GF-D8 (cell line): Measurements from ENCODE around the gene TCERG1L.
"Not testable (repeated sequence)": the region's sequence is repeated elsewhere in the genome, so short reads cannot be mapped to it uniquely, and the experiment has no call there.

Experiments
- DNase-seq: peaks from one replicate; lab custom pipeline; 2025; lab: John Stamatoyannopoulos, UW

Gene TCERG1L, protein sequence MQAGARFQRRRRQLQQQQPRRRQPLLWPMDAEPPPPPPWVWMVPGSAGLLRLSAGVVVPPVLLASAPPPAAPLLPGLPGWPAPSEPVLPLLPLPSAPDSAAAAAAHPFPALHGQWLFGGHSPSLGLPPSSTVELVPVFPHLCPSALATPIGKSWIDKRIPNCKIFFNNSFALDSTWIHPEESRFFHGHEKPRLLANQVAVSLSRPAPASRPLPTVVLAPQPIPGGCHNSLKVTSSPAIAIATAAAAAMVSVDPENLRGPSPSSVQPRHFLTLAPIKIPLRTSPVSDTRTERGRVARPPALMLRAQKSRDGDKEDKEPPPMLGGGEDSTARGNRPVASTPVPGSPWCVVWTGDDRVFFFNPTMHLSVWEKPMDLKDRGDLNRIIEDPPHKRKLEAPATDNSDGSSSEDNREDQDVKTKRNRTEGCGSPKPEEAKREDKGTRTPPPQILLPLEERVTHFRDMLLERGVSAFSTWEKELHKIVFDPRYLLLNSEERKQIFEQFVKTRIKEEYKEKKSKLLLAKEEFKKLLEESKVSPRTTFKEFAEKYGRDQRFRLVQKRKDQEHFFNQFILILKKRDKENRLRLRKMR

DNA sequence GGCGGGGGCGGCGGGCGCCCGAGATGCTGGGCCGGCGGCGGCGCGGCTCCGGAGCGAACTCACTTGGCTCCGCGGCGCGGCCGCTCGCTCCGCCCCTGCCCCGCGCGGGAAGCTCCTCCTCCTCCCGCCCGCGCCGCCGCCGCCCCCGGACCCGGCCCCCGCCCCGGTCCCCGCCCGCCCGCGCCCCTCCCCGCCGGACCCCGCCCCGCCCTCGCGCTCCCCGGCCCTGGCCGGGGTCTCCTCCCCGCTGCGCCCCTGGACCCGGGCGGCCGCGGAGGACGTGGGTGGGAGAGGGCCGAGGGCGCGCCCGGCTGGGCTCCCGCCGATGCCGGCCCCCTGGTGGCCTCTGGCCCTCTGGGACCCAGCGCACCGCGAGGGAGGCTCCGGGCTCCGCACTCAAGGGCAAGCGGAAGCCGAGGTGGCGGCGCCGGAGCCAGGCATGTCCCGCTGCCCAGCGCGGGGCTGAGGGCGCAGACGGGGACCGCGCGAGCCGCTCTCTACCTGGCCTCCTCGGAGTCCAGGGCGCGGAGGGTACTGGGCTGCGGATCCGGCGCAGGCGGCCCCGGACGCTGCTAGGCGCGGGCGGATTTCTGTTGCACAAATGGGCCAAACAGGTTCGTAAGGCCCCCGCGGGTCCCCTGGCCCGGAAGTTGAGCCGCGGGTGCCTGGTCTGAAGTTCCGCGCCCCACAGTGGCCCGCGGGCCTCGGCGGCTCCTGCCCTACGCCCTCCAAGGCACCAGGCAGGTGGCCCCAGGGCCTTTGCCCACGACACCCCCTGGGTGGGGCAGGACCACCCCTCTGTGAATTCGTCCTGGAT, at the start of gene TCERG1L:
TSS of gene TCERG1L (minus strand) at position 61 of the 817 bp plus-strand sequence. CDS start 86 bp downstream, outside the sequence.
- no peak for DNase-seq

DNA sequence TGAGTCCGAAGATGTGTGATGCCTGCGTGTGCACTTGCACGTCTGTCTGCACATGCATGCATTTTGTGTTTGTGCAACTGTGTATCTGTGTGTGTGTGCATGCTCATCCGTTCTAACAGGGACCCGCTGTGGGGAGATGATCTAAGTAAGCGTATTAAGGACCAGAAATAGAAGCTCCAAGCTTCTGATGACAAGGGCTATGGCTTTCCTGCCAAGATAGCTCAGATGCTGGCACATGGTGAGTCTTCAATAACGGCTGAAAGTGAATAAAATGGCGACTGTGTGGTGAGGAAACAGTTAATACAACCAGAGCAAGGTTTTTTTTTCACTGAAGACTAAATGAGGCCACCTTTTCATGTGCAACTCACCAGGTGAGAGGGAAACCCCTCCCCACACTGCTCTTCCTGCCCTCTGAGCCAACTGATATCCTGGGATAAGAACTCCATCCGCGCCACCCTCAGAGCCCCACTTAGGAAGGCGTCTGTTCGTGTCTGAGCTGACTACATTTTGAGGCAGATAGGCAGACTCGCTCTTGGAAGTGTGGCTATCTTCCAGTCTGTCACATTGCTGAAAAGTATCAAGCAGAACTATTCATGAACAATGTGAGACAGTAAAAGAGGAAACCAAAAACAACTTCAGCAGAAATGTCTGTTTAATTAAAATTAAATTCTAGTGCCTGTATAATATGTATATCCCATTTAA, 47.4 kb upstream of the TCERG1L start:
- DNase-seq: no peak

DNA sequence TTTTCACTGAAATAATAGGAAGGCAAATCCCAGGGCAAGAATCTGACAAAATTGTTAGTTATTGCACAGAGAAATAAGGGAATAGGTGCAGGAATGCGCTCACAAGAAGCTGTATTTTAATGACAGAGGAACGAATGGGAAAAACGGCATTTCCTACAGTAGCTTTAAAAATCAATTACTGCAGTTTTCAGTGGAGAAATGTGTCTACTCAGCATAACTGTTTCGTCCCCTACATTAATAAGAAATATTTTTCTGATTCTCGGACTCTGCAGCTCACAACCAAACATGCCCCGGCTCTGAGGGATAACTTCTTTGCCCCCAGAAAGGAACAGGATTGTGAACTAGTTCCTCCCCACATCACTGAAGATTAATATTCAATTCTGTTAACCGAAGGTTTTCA, 44.9 kb upstream of the TCERG1L start:
- no peak for DNase-seq

DNA sequence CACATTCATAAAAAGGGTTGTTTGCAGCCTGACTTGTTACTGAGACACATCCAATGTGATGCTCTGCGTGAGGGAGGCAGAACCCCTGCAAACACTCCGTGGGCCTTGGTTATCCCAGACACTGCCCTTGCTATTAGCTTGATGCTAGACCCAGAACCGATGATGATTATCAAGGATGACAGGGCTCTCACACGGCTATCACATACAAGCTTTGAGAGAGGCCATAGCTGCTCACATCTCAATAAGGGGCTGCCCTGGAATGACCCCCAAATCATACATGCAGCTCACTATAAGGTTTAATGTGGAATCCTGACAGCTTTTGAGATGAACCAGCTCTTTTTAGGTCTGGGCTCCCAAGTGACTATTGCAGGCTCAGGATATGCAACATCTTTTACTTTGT, 44.4 kb upstream of the TCERG1L start:
- no peak for DNase-seq

DNA sequence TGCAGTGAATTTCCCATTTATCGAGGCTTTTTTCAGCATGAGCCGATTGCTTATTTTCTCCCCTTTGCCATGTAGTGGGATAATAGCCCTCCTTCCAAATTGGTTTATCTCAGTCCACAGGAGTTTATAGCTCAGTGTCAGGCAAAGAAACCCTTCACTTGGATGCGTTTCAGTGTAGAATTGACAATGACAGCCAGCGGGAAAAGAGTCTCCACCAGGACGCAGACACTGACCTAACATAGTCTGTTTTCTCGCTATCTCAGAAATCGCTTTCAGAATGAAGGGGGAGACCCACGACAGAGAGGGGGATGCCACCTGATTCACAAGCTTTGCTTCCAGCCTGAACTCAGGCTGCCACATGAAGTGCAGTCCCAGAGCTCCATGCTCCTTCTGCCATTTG, 43.5 kb upstream of the TCERG1L start:
- DNase-seq: no peak

DNA sequence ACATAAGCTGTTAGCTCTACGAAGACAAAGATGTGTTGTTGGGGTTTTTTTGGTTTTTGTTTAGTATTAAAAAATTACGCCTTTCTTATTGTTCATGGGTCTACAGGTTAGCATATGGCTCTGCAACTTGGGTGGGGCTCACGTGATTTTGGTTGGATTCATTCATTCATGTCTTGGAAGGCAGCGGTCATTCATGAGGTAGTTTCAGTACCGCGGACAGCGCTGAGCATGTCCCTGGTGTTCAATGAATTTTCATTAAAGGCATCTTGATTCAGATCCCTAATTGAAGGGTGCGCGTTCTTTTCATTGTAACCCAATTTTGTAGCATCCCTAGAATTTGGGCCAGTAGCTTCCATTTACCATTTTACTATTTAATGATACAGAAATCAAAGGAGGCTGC, 42.9 kb upstream of the TCERG1L start:
- DNase-seq: no peak

DNA sequence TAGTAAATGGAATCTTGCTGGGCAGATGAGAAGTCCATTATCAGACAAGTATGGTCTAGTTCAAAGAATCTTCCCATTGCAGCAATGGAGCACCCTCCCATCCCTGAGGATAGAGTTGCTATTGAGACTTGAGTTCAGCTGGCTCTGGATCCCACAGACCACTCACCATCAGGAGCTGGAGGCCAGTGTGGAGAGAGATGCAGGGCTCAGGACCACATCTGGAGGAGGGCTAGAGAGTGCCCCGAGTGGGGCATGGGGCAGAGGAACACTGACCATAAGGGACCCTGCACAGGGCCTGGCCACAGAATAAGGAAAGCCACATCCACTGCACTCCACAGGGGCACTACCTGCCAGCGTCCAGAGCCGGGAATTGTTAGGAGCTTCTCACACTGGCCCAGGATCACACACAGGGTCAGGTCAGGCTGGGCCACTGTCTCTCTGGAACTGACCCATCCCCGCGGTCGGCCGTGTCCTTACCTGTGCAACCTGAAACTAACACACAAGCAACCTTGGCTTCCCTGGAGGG, 41.3 kb upstream of the TCERG1L start:
- DNase-seq: no peak

DNA sequence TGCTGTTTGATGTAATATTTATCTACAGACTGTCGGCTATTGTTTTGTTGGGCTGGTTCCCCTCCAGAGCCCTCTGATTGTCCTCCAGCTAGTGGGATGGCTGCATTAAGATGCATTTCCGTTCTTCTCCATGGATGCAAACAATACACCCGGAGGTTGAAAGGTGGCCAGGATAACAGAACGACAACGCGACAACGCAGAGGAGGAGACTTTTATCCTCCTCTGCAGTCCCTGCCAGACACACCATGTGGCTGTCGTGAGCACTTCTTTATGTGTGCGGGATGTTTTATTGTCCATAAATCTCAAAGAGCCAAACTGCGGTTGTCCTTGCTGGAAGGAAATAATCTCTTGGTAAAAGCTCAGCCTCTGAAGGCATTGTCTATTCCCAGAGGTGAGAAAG, 39.1 kb upstream of the TCERG1L start:
- DNase-seq: no peak

DNA sequence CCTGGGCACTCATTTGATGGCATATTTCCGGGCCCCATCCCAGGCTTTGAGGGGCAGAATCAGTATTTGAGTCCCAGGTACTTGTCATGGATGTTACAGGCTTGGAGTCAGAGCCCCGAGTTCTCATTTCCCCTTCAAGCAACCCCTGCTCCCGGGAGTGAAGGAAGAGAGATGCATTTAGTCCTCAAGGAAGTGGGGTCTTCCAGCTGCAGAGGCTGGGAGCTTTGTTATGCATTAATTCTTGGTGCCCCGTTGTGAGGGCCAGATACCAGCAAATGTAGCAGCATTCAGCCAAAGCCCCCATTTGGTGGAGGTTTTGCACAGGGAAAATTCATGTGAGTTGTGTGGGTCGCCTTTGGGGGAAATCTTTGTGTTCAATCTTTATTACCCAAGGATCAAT, 38.7 kb upstream of the TCERG1L start:
- DNase-seq: no peak

DNA sequence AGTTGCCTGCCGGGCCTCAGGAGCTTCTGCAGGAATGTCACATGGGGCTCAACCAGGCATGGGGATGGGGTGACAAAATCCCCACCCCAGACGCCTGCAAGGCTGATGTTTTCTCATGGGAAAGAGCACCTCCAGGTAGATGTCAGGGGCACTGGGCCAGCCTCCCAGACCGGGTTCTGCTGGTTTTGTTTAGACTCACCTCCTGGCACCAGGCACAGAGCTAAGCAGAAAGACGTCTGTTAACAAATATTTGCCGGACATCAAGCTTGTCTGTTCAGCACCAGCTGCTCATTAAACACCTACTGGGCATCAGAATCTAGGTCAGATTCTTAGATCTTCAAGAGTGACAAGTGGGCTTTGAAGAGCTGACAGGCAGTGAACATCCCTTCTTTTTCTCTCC, 34.9 kb upstream of the TCERG1L start:
- DNase-seq: no peak

DNA sequence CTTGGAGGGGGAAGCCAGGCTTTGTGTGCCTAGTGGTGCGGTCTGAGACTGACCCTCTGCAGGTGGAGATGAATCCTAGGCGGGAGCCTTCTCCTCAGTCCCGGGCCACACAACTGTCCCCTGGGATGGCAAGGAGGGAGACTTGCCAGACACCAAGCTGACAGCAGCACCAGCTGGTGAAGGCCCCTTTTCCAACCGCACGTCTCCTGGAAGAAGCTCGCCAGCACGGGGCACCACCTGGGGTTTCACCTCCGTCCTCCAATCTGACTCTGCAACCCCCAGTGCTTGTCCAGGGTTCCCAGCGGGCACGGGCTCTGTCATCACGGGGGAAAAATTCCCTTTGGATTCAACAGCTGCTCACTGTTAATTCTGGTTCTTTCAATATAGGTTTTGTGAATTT, 34.2 kb upstream of the TCERG1L start:
- no peak for DNase-seq

DNA sequence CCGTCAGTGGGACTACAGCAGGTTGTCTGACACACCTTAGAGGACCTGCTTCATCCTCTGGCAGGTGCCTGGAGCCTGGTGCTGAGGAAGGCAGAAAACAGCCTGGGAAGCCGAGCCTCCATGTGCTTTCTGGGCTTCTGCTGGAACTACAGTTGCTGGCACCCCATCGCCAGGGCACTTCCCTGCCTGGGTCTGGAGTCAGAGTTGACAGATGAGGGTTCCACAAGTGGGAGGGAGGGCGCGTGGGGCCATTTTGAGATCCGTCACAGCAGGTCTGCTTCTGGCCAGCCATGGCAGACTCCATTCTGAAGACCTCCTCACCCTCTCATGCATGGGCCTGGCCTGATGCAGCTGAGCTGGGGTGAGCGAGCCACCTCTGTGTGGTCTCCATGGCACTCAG, 33.2 kb upstream of the TCERG1L start:
- DNase-seq: no peak

DNA sequence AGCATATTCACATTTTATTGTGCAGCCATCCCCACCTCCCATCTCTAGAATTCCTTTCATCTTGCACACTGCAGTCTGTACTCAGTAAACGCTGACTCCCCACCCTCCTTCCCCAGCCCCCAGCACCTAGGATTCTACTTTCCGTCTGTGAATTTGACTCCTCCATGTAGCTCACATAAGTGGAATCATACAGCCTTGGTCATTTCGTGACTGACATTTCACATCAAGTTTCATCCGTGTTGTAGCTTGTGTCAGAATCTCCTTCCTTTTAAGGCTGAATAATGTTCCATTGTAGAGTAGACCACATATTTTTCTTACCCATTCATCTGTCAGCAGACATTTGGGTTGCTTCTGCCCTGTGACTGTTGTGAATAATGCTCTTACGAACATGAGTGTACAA, 26.2 kb upstream of the TCERG1L start:
- DNase-seq: no peak

DNA sequence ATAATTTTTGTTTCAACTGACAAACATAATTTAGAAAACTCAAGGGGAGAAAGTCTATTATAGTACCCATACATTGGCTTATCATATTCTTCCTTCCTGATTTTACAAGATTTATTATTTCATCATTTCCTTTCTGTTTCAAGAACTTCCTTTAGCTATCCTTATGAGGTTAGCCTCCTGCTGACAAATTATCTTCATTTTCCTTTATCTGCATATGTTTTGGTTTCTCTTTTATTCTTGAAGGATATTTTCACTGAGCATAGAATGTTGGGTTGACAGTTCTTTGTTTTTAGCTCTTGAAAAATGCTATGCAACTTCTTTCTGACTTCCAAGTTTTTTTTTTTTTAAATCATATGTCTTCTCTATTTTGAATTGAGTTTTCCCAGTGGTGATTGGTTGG, 21.3 kb upstream of the TCERG1L start:
- peak; percentile 29 for DNase-seq

DNA sequence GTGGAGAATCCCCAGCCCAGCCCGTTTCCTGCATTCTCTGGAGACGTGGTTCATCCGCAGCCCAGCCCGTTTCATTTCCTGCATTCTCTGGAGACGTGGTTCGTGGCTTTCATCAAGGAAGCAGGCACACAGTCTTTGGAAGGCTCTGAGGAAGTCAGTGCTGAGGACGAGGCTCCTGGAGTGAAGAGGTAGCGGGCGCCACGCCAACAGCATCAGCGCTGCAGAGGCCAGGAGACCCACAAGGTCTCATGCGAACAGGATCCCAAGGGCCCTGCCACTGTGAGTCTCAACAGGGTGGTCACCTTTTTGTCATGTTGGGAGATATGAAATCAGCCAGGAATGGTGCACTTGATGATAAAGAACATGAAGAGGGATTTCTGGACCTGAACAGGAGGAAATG, 12.4 kb upstream of the TCERG1L start:
- no peak for DNase-seq

DNA sequence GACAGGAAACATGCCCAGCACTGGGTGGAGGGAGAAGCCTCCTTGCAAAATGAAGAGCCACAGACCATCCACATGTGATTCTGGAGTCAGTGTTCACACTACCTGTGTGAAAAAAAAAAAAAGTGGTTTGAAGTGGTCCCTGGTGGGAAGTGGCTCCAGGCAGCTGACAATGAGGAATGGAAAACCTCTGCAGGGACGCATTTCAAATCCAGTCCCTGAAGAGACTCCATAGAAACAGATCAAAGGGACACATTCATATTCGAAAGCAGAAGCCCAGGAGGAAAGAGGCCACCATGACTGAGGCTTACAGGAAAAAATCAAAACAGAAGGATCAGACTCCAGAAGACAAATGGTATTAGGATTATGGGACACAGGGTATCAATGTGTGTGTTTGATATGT, 11.5 kb upstream of the TCERG1L start:
- DNase-seq: no peak

DNA sequence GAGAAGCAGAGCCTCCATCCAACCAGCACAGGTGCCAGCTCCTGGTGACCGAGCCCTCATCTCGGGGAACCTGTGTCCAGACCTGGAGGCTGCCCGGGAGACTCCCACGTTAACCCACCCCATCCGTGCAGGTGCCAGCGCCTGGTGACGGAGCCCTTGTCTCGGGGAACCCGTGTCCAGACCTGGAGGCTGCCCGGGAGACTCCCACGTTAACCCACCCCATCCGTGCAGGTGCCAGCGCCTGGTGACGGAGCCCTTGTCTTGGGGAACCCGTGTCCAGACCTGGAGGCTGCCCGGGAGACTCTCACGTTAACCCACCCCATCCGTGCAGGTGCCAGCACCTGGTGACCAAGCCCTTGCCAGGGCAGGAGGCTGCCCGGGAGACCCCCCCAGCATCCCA, 11.1 kb upstream of the TCERG1L start:
- DNase-seq: not testable (repeated sequence)

DNA sequence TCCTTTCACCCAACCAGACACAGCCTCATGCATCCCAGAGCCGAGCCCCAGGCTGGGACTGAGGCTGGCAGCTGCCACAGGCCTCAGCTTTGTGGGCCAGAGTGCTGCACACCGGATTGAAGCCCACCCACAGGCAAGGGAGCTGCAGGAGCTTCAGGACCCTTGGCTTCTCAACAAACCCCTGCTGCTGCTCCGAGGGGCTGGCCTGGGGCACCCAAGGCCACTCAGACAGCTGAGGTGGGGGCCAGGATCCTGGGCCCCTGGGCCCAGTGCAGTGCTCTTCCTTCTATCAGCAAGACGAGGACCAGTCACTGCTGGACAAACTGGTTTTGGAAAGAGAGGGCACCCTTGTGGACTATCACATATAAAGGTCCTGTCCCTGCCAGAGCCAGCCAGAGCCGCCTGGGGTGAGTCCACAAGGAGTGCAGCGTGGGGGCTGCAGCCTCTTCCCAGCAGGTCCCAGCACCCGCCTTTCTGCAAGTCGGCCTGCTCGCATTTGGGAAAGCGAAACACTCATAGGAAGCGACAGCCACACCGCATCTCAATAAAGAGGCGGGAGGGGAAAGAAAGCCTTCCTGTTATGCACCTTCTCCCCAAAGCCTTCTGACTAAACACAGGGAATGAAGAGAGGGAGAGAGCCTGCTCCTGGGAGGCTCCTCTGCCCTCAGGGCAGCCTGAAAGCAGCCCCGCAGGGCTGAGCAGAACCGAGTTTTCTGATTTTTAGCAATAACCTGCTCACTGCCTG, 9.5 kb upstream of the TCERG1L start:
- DNase-seq: no peak

DNA sequence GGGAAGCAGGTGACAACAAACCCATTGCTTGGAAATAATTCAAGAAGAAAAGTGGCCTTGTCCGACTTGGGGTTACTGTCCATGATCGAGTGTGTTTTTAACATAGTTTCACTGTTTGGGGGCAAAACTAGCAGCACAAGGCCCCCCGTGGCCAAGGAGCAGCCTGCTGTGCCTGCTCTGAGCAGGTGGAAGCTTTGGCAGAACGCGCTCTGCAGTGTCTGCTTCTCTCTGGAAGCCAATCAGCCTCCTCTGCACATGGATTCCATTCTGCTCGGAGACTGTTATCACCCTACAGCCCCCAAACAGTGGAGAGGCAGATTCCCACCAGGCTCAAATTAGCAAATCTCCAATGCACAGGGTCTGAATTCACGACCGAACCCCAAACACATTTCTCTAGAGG, 7.3 kb upstream of the TCERG1L start:
- DNase-seq: no peak

DNA sequence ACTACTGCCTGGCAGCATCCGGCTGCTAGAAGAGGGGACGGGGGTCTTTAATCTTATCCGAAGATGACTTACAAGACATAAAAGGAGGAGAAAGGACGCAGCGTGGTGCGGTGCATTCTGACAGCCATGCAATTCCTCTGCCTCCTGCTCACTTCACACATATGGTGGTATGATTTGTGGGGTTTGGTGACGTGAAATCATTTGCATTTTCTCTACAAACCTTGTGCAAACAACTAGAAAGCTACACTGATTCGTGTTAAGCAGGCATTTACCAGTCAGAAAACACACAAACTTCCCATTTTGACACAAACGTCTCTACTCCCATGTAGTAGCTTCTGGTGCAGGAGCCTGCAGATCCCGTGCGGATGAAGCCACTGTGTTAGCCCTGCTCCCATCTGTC, 6.8 kb upstream of the TCERG1L start:
- DNase-seq: no peak

DNA sequence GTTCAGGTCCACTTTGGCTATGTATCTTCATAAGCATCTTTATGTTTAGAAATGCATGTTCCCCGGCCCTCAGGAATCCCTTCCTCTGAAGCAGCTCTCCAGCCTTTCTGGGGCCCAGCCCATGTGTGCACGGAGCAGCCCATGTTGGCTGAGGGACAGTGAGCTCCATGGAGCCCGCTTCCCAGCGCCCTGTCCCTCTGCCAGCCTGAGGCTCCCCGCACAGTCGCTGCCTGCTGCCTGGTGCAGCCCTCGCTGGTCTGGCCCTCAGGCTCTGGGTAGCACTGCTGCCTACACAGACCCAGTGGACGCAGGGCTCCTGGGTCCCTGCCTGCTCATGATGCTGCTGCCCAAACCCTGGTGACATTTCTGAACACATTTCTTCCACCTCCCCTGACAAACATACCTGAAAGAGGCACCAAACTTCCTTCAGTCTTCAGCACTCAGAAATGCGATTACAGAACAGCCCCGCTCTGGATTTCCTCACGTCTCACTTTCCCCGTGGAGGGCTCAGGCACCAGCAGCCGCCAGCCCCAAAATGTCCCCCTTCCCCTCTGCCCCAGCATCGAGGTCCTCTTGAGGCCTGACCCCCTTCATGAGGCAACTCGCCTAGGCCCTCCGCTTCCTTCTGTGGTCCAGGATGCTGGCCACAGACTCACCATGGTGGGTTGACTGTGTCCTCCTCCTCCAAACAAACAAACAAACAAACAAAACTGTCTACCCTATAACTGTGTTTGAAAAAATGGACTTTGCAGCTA, 5.0 kb upstream of the TCERG1L start:
- no peak for DNase-seq
